WTC11 (cell line): ENCODE data around the gene IAH1. TPM values are rescaled to one million over a fixed set of nuclear protein-coding genes. Genes with fewer than 3 reads are reported as not detected.

ENCODE experiments used
- ATAC-seq: fragments of 200-7000 bp; cut with Tn5 transposase; 2 replicates; pipeline ENCODE4 v1.10.0; 2021; ENCODE audit warnings: mild to moderate bottlenecking, moderate library complexity
- CTCF ChIA-PET: fragments of 300-600 bp; sonication (Branson Sonifier 250); formaldehyde crosslinking; loops from one replicate; lab custom pipeline; 2021; ENCODE audit warnings: antibody characterized with exemption; lab: Charles Lee
- POLR2A ChIA-PET: fragments of 350-600 bp; sonication (Branson Sonifier 250); formaldehyde crosslinking; loops from one replicate; lab custom pipeline; 2021; ENCODE audit warnings: antibody characterized with exemption; lab: Charles Lee
- DNase-seq: peaks from one replicate; pipeline ENCODE4 v3.0.0; 2021; ENCODE audit warnings: low spot score
- H3K27ac Mint-ChIP-seq: 2 replicates; pipeline ENCODE4 v1.8.0; 2021; ENCODE audit warnings: mixed read lengths
- H3K27me3 Mint-ChIP-seq: 2 replicates; pipeline ENCODE4 v1.8.0; 2021; ENCODE audit warnings: low read depth, mild to moderate bottlenecking, moderate library complexity, mixed read lengths
- H3K36me3 Mint-ChIP-seq: 2 replicates; pipeline ENCODE4 v1.8.0; 2021; ENCODE audit warnings: mixed read lengths
- H3K4me1 Mint-ChIP-seq: 2 replicates; pipeline ENCODE4 v1.8.0; 2022; ENCODE audit warnings: mixed read lengths
- H3K4me3 Mint-ChIP-seq: 2 replicates; pipeline ENCODE4 v1.8.0; 2021; ENCODE audit warnings: mild to moderate bottlenecking, moderate library complexity, mixed read lengths
- H3K9me3 Mint-ChIP-seq: 2 replicates; pipeline ENCODE4 v1.8.0; 2021; ENCODE audit warnings: mixed read lengths
- ELF4 ChIP-seq: sonication (generic); formaldehyde crosslinking; IDR thresholded peaks from 2 replicates; pipeline ENCODE4 v1.8.1; 2022; ENCODE audit warnings: low read depth, mild to moderate bottlenecking, moderate library complexity, missing genetic modification reagents
- EMX1 ChIP-seq: fragments of 250-450 bp; sonication (Bioruptor Pico); IDR thresholded peaks from 2 replicates; pipeline ENCODE4 v1.8.0; 2021; ENCODE audit warnings: mild to moderate bottlenecking
- ESRRA ChIP-seq: sonication (generic); formaldehyde crosslinking; IDR thresholded peaks from 2 replicates; pipeline ENCODE4 v1.8.1; 2022; ENCODE audit warnings: mild to moderate bottlenecking, missing genetic modification reagents, borderline replicate concordance
- ETV6 ChIP-seq: sonication (generic); formaldehyde crosslinking; IDR thresholded peaks from 2 replicates; pipeline ENCODE4 v1.8.1; 2022; ENCODE audit warnings: mild to moderate bottlenecking, missing genetic modification reagents
- FOXP1 ChIP-seq: sonication (generic); formaldehyde crosslinking; IDR thresholded peaks from 2 replicates; pipeline ENCODE4 v1.8.0; 2022; ENCODE audit warnings: missing genetic modification reagents, mild to moderate bottlenecking, moderate library complexity, borderline replicate concordance
- GTF2I ChIP-seq: fragments of 250-450 bp; sonication (Bioruptor Pico); conservative IDR thresholded peaks from 2 replicates; pipeline ENCODE4 v1.4.0; 2021; ENCODE audit warnings: mild to moderate bottlenecking
- NFATC4 ChIP-seq: fragments of 250-450 bp; sonication (Bioruptor Pico); IDR thresholded peaks from 2 replicates; pipeline ENCODE4 v1.9.0; 2021; ENCODE audit warnings: mild to moderate bottlenecking
- SP1 ChIP-seq: sonication (generic); formaldehyde crosslinking; conservative IDR thresholded peaks from 2 replicates; pipeline ENCODE4 v1.8.1; 2022; ENCODE audit warnings: missing genetic modification reagents
- TCF7 ChIP-seq: sonication (generic); formaldehyde crosslinking; IDR thresholded peaks from 2 replicates; pipeline ENCODE4 v1.8.0; 2022; ENCODE audit warnings: mild to moderate bottlenecking, low read depth, missing genetic modification reagents, moderate library complexity
- TEAD4 ChIP-seq: sonication (generic); formaldehyde crosslinking; IDR thresholded peaks from 2 replicates; pipeline ENCODE4 v1.8.0; 2022; ENCODE audit warnings: mild to moderate bottlenecking, missing genetic modification reagents
- ZNF138 ChIP-seq: sonication (generic); formaldehyde crosslinking; conservative IDR thresholded peaks from 2 replicates; pipeline ENCODE4 v1.8.1; 2022; ENCODE audit warnings: mild to moderate bottlenecking, moderate library complexity, missing genetic modification reagents
- ZNF423 ChIP-seq: fragments of 250-450 bp; sonication (Bioruptor Pico); IDR thresholded peaks from 2 replicates; pipeline ENCODE4 v2.1.2; 2022; ENCODE audit warnings: mild to moderate bottlenecking, moderate library complexity
- total RNA-seq: library from RNA; stranded (reverse); gene quantifications from 3 replicates; pipeline ENCODE4 v1.2.3, GENCODE V29; 2021
- TF ChIP-seq, protein P1 (sequence below): fragments of 250-450 bp; sonication (Bioruptor Pico); IDR thresholded peaks from 2 replicates; pipeline ENCODE4 v1.9.0; 2021; ENCODE audit warnings: mild to moderate bottlenecking
- TF ChIP-seq, protein P2 (sequence below): sonication (generic); formaldehyde crosslinking; IDR thresholded peaks from 2 replicates; pipeline ENCODE4 v1.8.1; 2023; ENCODE audit warnings: mild to moderate bottlenecking, missing genetic modification reagents
- TF ChIP-seq, protein P3 (sequence below): sonication (generic); formaldehyde crosslinking; IDR thresholded peaks from 2 replicates; pipeline ENCODE4 v1.8.1; 2023; ENCODE audit warnings: mild to moderate bottlenecking, missing genetic modification reagents, borderline replicate concordance
- TF ChIP-seq, protein P4 (sequence below): fragments of 250-450 bp; sonication (Bioruptor Pico); IDR thresholded peaks from 2 replicates; pipeline ENCODE4 v1.9.0; 2021; ENCODE audit warnings: mild to moderate bottlenecking, borderline replicate concordance
- TF ChIP-seq, protein P5 (sequence below): sonication (generic); formaldehyde crosslinking; IDR thresholded peaks from 2 replicates; pipeline ENCODE4 v1.8.0; 2022; ENCODE audit warnings: mild to moderate bottlenecking, missing genetic modification reagents
- TF ChIP-seq, protein P6 (sequence below): sonication (generic); formaldehyde crosslinking; IDR thresholded peaks from 2 replicates; pipeline ENCODE4 v1.8.1; 2022; ENCODE audit warnings: missing genetic modification reagents, borderline replicate concordance
- TF ChIP-seq, protein P7 (sequence below): sonication (generic); formaldehyde crosslinking; conservative IDR thresholded peaks from 2 replicates; pipeline ENCODE4 v1.8.1; 2023; ENCODE audit warnings: mild to moderate bottlenecking, low read depth, missing genetic modification reagents, moderate library complexity

Gene IAH1
- total RNA-seq, 1 experiment from 2014 or later, result 14.4 TPM

DNA sequence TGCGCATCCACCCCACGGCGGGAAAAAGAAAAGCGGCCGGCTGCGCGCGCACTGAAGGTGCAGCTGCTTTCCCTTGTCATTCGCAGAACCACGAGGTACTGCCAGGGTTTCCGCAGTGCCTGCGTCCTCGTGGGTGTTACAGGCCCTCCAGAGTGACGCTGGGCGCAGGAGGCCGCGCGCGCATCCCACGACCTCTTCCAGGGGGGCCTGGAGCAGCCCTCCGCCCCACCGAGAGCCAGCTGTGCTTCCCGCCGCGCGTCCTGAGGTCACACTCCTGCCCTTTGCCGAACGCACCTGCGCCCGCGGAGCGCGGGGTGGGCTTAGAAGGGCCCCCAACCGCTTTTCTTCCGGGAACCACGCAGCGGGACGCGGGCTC, 378 bp upstream of the IAH1 start:
- peaks cover 11% of the 10 kb centered on the region for H3K27me3 Mint-ChIP-seq
- ChIA-PET POLR2A (interaction anchor here (0.7 to 2.4 kb wide), 4 partner anchors 82 to 369 kb away, joined by 3 to 9 read pairs (median 4); partner anchors contain the start of genes ADAM17, TAF1B and YWHAQ), CTCF (interaction anchor here (0.6 to 2.0 kb wide), 14 partner anchors 9 to 575 kb away, joined by 3 to 11 read pairs (median 4); no protein-coding TSS in a partner anchor)
- TF ChIP-seq GTF2I (CRISPR knock-in tag), result no peak
- TF ChIP-seq ETV6 (CRISPR knock-in tag), result no peak
- TF ChIP-seq NFATC4, result peak; percentile 43; the same call in 1 of the 2 replicates
- no peak for TF ChIP-seq ZNF138
- 0 out of 2 replicates have a peak, but pooled peaks have one; percentile 4 for TF ChIP-seq TCF7 (CRISPR knock-in tag)
- TF ChIP-seq, protein P1, sequence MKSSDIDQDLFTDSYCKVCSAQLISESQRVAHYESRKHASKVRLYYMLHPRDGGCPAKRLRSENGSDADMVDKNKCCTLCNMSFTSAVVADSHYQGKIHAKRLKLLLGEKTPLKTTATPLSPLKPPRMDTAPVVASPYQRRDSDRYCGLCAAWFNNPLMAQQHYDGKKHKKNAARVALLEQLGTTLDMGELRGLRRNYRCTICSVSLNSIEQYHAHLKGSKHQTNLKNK (CRISPR knock-in tag), result no peak
- no peak for TF ChIP-seq TEAD4 (CRISPR knock-in tag)
- TF ChIP-seq, protein P2, sequence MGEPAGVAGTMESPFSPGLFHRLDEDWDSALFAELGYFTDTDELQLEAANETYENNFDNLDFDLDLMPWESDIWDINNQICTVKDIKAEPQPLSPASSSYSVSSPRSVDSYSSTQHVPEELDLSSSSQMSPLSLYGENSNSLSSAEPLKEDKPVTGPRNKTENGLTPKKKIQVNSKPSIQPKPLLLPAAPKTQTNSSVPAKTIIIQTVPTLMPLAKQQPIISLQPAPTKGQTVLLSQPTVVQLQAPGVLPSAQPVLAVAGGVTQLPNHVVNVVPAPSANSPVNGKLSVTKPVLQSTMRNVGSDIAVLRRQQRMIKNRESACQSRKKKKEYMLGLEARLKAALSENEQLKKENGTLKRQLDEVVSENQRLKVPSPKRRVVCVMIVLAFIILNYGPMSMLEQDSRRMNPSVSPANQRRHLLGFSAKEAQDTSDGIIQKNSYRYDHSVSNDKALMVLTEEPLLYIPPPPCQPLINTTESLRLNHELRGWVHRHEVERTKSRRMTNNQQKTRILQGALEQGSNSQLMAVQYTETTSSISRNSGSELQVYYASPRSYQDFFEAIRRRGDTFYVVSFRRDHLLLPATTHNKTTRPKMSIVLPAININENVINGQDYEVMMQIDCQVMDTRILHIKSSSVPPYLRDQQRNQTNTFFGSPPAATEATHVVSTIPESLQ, result 0 out of 2 replicates have a peak, but pooled peaks have one; percentile 46
- TF ChIP-seq, protein P3, sequence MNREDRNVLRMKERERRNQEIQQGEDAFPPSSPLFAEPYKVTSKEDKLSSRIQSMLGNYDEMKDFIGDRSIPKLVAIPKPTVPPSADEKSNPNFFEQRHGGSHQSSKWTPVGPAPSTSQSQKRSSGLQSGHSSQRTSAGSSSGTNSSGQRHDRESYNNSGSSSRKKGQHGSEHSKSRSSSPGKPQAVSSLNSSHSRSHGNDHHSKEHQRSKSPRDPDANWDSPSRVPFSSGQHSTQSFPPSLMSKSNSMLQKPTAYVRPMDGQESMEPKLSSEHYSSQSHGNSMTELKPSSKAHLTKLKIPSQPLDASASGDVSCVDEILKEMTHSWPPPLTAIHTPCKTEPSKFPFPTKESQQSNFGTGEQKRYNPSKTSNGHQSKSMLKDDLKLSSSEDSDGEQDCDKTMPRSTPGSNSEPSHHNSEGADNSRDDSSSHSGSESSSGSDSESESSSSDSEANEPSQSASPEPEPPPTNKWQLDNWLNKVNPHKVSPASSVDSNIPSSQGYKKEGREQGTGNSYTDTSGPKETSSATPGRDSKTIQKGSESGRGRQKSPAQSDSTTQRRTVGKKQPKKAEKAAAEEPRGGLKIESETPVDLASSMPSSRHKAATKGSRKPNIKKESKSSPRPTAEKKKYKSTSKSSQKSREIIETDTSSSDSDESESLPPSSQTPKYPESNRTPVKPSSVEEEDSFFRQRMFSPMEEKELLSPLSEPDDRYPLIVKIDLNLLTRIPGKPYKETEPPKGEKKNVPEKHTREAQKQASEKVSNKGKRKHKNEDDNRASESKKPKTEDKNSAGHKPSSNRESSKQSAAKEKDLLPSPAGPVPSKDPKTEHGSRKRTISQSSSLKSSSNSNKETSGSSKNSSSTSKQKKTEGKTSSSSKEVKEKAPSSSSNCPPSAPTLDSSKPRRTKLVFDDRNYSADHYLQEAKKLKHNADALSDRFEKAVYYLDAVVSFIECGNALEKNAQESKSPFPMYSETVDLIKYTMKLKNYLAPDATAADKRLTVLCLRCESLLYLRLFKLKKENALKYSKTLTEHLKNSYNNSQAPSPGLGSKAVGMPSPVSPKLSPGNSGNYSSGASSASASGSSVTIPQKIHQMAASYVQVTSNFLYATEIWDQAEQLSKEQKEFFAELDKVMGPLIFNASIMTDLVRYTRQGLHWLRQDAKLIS (CRISPR knock-in tag), result 0 out of 2 replicates have a peak, but pooled peaks have one; percentile 16
- TF ChIP-seq SP1 (CRISPR knock-in tag), result no peak
- TF ChIP-seq ZNF423 (CRISPR knock-in tag), result peak; percentile 77
- TF ChIP-seq, protein P4, sequence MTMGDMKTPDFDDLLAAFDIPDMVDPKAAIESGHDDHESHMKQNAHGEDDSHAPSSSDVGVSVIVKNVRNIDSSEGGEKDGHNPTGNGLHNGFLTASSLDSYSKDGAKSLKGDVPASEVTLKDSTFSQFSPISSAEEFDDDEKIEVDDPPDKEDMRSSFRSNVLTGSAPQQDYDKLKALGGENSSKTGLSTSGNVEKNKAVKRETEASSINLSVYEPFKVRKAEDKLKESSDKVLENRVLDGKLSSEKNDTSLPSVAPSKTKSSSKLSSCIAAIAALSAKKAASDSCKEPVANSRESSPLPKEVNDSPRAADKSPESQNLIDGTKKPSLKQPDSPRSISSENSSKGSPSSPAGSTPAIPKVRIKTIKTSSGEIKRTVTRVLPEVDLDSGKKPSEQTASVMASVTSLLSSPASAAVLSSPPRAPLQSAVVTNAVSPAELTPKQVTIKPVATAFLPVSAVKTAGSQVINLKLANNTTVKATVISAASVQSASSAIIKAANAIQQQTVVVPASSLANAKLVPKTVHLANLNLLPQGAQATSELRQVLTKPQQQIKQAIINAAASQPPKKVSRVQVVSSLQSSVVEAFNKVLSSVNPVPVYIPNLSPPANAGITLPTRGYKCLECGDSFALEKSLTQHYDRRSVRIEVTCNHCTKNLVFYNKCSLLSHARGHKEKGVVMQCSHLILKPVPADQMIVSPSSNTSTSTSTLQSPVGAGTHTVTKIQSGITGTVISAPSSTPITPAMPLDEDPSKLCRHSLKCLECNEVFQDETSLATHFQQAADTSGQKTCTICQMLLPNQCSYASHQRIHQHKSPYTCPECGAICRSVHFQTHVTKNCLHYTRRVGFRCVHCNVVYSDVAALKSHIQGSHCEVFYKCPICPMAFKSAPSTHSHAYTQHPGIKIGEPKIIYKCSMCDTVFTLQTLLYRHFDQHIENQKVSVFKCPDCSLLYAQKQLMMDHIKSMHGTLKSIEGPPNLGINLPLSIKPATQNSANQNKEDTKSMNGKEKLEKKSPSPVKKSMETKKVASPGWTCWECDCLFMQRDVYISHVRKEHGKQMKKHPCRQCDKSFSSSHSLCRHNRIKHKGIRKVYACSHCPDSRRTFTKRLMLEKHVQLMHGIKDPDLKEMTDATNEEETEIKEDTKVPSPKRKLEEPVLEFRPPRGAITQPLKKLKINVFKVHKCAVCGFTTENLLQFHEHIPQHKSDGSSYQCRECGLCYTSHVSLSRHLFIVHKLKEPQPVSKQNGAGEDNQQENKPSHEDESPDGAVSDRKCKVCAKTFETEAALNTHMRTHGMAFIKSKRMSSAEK, result no peak
- TF ChIP-seq, protein P5, sequence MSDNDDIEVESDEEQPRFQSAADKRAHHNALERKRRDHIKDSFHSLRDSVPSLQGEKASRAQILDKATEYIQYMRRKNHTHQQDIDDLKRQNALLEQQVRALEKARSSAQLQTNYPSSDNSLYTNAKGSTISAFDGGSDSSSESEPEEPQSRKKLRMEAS (CRISPR knock-in tag), result peak; percentile 50
- ATAC-seq (peak; percentile 7), DNase-seq (peak; percentile 48)
- H3K36me3 Mint-ChIP-seq, result peaks cover 32% of the 10 kb centered on the region
- peaks cover 10% of the 10 kb centered on the region for H3K9me3 Mint-ChIP-seq
- no peak overlapping the region for H3K27ac Mint-ChIP-seq
- H3K4me3 Mint-ChIP-seq, result peak overlapping the region; percentile 70
- H3K4me1 Mint-ChIP-seq, result peaks cover 17% of the 10 kb centered on the region

DNA sequence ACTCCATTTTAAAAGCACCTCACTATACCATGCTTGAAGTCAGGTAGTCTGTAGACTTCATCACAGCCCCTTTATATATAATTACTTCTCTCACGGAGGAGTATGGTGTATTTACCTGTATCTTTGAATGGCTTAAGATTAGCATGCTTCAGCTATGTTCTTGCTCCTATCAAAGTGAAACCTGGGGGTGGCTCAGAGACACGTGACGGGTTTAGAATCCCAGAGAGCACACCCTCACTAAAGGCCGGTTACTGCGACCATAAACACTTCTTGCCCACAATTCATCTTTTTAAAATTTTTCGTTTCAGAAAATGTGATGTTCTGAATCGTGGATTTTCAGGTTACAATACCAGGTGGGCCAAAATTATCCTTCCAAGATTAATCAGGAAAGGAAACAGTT, 3.6 kb downstream of the IAH1 start:
- no peak for ATAC-seq
- peaks cover 11% of the 10 kb centered on the region for H3K27me3 Mint-ChIP-seq
- DNase-seq, result no peak
- H3K27ac Mint-ChIP-seq, result no peak overlapping the region
- peaks cover 17% of the 10 kb centered on the region for H3K4me1 Mint-ChIP-seq
- peaks cover 10% of the 10 kb centered on the region for H3K9me3 Mint-ChIP-seq
- peaks cover 15% of the 10 kb centered on the region for H3K36me3 Mint-ChIP-seq
- ChIA-PET POLR2A (no interaction called here), CTCF (no interaction called here)
- no peak overlapping the region for H3K4me3 Mint-ChIP-seq
- TF ChIP-seq ESRRA (CRISPR knock-in tag), result no peak
- TF ChIP-seq EMX1 (CRISPR knock-in tag), result no peak
- no peak for TF ChIP-seq GTF2I (CRISPR knock-in tag)
- TF ChIP-seq, protein P6, sequence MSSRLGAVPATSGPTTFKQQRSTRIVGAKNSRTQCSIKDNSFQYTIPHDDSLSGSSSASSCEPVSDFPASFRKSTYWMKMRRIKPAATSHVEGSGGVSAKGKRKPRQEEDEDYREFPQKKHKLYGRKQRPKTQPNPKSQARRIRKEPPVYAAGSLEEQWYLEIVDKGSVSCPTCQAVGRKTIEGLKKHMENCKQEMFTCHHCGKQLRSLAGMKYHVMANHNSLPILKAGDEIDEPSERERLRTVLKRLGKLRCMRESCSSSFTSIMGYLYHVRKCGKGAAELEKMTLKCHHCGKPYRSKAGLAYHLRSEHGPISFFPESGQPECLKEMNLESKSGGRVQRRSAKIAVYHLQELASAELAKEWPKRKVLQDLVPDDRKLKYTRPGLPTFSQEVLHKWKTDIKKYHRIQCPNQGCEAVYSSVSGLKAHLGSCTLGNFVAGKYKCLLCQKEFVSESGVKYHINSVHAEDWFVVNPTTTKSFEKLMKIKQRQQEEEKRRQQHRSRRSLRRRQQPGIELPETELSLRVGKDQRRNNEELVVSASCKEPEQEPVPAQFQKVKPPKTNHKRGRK (CRISPR knock-in tag), result no peak
- no peak for TF ChIP-seq FOXP1 (CRISPR knock-in tag)
- no peak for TF ChIP-seq ELF4 (CRISPR knock-in tag)
- TF ChIP-seq, protein P7, sequence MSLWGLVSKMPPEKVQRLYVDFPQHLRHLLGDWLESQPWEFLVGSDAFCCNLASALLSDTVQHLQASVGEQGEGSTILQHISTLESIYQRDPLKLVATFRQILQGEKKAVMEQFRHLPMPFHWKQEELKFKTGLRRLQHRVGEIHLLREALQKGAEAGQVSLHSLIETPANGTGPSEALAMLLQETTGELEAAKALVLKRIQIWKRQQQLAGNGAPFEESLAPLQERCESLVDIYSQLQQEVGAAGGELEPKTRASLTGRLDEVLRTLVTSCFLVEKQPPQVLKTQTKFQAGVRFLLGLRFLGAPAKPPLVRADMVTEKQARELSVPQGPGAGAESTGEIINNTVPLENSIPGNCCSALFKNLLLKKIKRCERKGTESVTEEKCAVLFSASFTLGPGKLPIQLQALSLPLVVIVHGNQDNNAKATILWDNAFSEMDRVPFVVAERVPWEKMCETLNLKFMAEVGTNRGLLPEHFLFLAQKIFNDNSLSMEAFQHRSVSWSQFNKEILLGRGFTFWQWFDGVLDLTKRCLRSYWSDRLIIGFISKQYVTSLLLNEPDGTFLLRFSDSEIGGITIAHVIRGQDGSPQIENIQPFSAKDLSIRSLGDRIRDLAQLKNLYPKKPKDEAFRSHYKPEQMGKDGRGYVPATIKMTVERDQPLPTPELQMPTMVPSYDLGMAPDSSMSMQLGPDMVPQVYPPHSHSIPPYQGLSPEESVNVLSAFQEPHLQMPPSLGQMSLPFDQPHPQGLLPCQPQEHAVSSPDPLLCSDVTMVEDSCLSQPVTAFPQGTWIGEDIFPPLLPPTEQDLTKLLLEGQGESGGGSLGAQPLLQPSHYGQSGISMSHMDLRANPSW, result no peak
- no peak for TF ChIP-seq ETV6 (CRISPR knock-in tag)
